WERI-Rb-1 (cell line): Measurements from ENCODE around the gene CYB561A3.

Experiments
- DNase-seq: peaks from one replicate; pipeline ENCODE4 v3.0.0-alpha.2; 2020
- H3K27ac ChIP-seq: fragments of 250-450 bp; sonication (Bioruptor Pico); 2 replicates; pipeline ENCODE4 v1.5.1; 2020; ENCODE audit warnings: mild to moderate bottlenecking, moderate library complexity
- H3K27me3 ChIP-seq: fragments of 250-450 bp; sonication (Bioruptor Pico); 2 replicates; pipeline ENCODE4 v1.5.1; 2021; ENCODE audit warnings: mild to moderate bottlenecking, low read depth, moderate library complexity; ENCODE audit not compliant: insufficient read depth, severe bottlenecking
- H3K36me3 ChIP-seq: fragments of 250-450 bp; sonication (Bioruptor Pico); 2 replicates; pipeline ENCODE4 v1.5.1; 2020; ENCODE audit warnings: mild to moderate bottlenecking, moderate library complexity
- H3K4me3 ChIP-seq: 2 replicates; pipeline ENCODE4 v1.5.1; 2011; ENCODE audit warnings: low read depth, mild to moderate bottlenecking, control low read depth, low read length
- H3K9me3 ChIP-seq: fragments of 250-450 bp; sonication (Bioruptor Pico); 2 replicates; pipeline ENCODE4 v1.5.1; 2021; ENCODE audit warnings: mild to moderate bottlenecking, moderate library complexity; ENCODE audit not compliant: severe bottlenecking
- CTCF ChIP-seq: IDR thresholded peaks from 2 replicates; pipeline ENCODE4 v1.5.1; 2011; ENCODE audit warnings: low read depth, mild to moderate bottlenecking, control low read depth, inconsistent platforms, low read length

The CYB561A3 gene

GRCh38 chr11:61357233-61357893 lies 4.3 kb downstream of the CYB561A3 start:
- Histone ChIP-seq H3K27me3 (no peaks in the 10 kb centered on the region), H3K27ac (no peak overlapping the region), H3K9me3 (no peaks in the 10 kb centered on the region), H3K4me3 (no peak overlapping the region), H3K36me3 (no peaks in the 10 kb centered on the region)
- TF ChIP-seq CTCF = no peak
- no peak for DNase-seq

- TF ChIP-seq CTCF = no peak
- H3K36me3 ChIP-seq = no peaks in the 10 kb centered on the region
- no peak for DNase-seq
These were observed 5.0 kb downstream of the CYB561A3 start for GRCh38 chr11:61356706-61357105.

GRCh38 chr11:61354208-61354607 lies 7.5 kb downstream of the CYB561A3 start:
- Histone ChIP-seq H3K27ac (no peak overlapping the region), H3K9me3 (no peaks in the 10 kb centered on the region), H3K27me3 (no peaks in the 10 kb centered on the region), H3K36me3 (no peaks in the 10 kb centered on the region), H3K4me3 (no peak overlapping the region)
- DNase-seq = no peak
- TF ChIP-seq CTCF = no peak

More at GRCh38 chr11:61356706-61357105, 5.0 kb downstream of the CYB561A3 start:
- Histone ChIP-seq H3K27ac (no peak overlapping the region), H3K27me3 (no peaks in the 10 kb centered on the region), H3K9me3 (no peaks in the 10 kb centered on the region), H3K4me3 (no peak overlapping the region)

GRCh38 chr11:61353131-61354067 lies 8.3 kb downstream of the CYB561A3 start:
- no peak overlapping the region for H3K4me3 ChIP-seq
- no peak for DNase-seq
- TF ChIP-seq CTCF = no peak
- no peaks in the 10 kb centered on the region for H3K27me3 ChIP-seq
- no peaks in the 10 kb centered on the region for H3K9me3 ChIP-seq
- H3K27ac ChIP-seq = no peak overlapping the region
- no peaks in the 10 kb centered on the region for H3K36me3 ChIP-seq

GRCh38 chr11:61352038-61352437 lies 9.6 kb downstream of the CYB561A3 start:
- no peak for TF ChIP-seq CTCF
- Histone ChIP-seq H3K36me3 (no peaks in the 10 kb centered on the region), H3K9me3 (no peaks in the 10 kb centered on the region), H3K4me3 (no peak overlapping the region), H3K27me3 (no peaks in the 10 kb centered on the region), H3K27ac (no peak overlapping the region)
- no peak for DNase-seq
